Stimulated activated CD8-positive, alpha-beta memory T cell treated with anti-CD3 and anti-CD28 coated beads, Interleukin-15, amount 100 ng/mL, for 4 hours (primary cell): ENCODE results near the gene INPP5F.
"Not testable (repeated sequence)": the region's sequence is repeated elsewhere in the genome, so short reads cannot be mapped to it uniquely, and the experiment has no call there.

ENCODE experiments used
- DNase-seq, 2 donors: peaks; one replicate each; pipeline ENCODE4 v3.0.0-alpha.2; 2020; ENCODE audit warnings: low read depth in 2 of 2

INPP5F gene

GRCh38 chr10:119705434-119705831 is 20.4 kb upstream of the INPP5F start:
- DNase-seq, result no peak

- DNase-seq, result no peak
Observed at GRCh38 chr10:119706521-119707278, 19.1 kb upstream of the INPP5F start.

GRCh38 chr10:119707331-119707730 is 18.5 kb upstream of the INPP5F start:
- not testable (repeated sequence) for DNase-seq

GRCh38 chr10:119710935-119711334 is 14.9 kb upstream of the INPP5F start:
- not testable (repeated sequence) for DNase-seq

GRCh38 chr10:119713744-119714483 is 11.9 kb upstream of the INPP5F start:
- DNase-seq, result no peak

- DNase-seq, result no peak
Observed at GRCh38 chr10:119714484-119714816, 11.4 kb upstream of the INPP5F start.

- DNase-seq, result no peak
Observed at GRCh38 chr10:119715628-119716505, 10.0 kb upstream of the INPP5F start.

GRCh38 chr10:119723161-119723560 is 2.7 kb upstream of the INPP5F start:
- DNase-seq, result no peak

GRCh38 chr10:119723624-119724023 is 2.2 kb upstream of the INPP5F start:
- DNase-seq, result no peak

GRCh38 chr10:119724593-119725516 is 995 bp upstream of the INPP5F start:
- no peak for DNase-seq

- DNase-seq, result no peak
Observed at GRCh38 chr10:119725517-119725827, 378 bp upstream of the INPP5F start.

- no peak for DNase-seq
Observed at GRCh38 chr10:119726676-119727261, 919 bp downstream of the INPP5F start.

GRCh38 chr10:119728172-119728800 is 2.4 kb downstream of the INPP5F start:
- no peak for DNase-seq

GRCh38 chr10:119734396-119735332 is 8.8 kb downstream of the INPP5F start:
- no peak for DNase-seq

- DNase-seq, result no peak
Observed at GRCh38 chr10:119735451-119735850, 9.6 kb downstream of the INPP5F start.

GRCh38 chr10:119736220-119736619 is 10.4 kb downstream of the INPP5F start:
- no peak for DNase-seq

- no peak for DNase-seq
Observed at GRCh38 chr10:119737039-119737663, 11.3 kb downstream of the INPP5F start.

GRCh38 chr10:119737823-119738222 is 12.0 kb downstream of the INPP5F start:
- no peak for DNase-seq

- no peak for DNase-seq
Observed at GRCh38 chr10:119738962-119739361, 13.1 kb downstream of the INPP5F start.
